NCI-H1436 treated with DMSO at 0.1 percent for 48 hours (cell line): Measurements from ENCODE around the gene FNDC5.
"Not testable (repeated sequence)": the region's sequence is repeated elsewhere in the genome, so short reads cannot be mapped to it uniquely, and the experiment has no call there.

Experiments used
- DNase-seq: peaks from one replicate; lab custom pipeline; 2025; lab: John Stamatoyannopoulos, UW

The FNDC5 gene

DNA sequence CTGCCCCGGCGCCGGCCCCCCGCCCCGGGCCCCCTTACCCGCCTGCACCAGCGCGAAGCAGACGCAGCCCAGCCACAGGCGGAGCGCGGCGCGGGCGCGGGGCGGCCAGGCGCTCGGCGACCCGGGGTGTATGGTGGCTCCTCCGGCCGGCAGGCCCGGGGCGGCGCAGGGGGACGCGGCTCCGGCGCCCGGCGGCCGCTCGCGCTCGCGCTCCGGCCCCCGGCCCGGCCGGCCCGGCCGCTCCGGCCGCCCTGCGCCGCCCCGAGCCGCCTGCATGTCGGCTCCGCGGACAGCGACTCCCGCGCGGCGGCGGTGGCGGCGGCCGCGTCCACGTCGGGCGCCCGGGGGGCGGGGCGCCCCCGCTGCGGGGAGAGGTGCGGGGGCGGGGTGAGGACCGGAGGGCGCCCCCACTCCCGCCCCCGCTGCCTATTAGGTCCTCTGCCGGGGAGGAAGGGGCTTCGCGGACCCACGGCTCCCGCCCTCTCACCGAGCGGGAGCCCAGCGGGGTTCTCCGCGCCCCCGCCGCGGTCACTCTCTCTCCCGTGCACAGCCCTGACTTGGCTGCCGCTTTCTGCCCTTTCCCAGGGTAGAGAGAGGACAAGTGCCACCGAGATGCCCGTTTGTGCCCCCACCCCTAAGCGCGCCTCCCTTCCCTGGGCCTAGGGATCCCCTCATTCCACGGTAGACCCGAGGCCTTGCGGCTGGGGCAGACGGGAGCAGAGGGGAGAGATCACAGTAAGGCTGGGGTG, at the start of gene FNDC5:
FNDC5 (minus strand) TSS at position 298 of the 749 bp plus-strand sequence.
- no peak for DNase-seq

DNA sequence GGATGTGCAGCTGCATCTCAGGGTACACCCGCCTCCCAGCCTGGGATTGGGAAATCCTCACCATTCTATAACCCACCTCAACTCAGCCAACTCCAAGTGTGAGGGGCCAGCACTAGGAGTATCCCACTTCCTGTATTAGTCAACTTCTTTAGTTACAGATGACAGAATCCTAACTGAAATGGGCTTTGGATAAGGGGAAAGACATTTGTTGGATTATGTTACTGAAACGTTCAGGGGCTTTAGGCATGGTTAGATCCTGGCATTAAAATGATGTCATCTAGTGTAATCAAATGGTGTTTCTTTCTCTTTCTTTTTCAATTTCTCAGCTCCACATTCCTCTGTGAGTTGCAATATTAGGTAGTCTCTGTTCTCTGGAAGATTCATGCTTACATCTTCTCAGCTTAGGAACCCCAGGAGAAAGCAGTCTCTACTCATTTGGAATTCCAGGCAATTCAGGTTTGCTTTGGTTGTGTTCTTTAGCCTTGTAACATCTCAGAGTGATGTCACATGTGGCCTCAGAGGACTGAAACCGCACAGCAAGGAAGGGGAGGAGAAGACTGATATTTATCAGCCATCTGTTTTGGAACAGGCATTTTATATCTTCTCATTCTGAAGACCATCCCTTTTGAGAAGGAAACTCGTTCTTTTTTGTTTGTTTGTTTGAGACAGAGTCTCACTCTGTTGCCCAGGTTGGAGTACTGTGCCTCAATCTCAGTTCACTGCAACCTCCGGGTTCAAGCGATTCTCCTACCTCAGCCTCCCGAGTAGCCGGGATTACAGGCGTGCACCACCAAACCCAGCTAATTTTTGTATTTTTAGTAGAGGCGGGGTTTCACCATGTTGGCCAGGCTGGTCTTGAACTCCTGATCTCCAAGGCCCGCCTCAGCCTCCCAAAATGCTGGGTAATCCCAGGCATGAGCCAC, 49.4 kb upstream of the FNDC5 start:
- DNase-seq: no peak

DNA sequence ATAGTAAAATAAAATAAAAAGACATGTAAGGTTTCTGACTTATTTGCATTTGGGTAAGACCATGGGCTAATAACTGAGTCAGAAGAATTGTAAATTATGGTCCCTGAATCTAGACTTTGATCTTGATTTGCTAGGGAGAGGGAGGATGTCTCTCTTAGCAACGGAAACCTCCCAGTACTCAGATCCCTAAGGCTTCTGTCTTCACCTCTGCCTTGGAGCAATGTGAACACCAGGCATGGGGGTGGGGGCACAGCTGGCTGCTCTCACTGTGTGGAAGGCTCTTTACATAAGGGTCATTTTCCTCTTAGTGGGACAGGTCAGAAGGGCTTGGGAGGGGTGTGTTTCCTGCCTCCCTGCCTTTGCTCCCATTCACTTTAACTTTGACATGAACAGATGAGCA, 47.5 kb upstream of the FNDC5 start:
- DNase-seq: no peak

DNA sequence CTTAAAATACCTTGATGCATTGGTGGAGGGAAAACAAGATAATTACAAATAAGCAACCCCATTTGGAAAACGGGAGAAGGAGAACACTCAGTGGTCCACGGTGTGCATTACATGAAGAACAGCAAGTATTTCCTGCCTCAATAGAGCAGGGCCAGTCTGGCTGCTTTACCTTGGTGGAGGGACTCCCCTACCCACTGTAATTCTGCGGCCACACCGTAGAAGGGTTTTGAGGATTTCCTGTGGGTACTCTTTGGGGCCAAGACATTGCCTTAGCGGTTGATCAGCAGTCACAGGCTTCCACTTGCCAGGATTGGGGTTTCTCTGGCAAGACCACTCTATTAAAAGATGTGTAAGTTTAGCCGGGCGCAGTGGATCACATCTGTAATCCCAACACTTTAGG, 46.8 kb upstream of the FNDC5 start:
- DNase-seq: no peak

DNA sequence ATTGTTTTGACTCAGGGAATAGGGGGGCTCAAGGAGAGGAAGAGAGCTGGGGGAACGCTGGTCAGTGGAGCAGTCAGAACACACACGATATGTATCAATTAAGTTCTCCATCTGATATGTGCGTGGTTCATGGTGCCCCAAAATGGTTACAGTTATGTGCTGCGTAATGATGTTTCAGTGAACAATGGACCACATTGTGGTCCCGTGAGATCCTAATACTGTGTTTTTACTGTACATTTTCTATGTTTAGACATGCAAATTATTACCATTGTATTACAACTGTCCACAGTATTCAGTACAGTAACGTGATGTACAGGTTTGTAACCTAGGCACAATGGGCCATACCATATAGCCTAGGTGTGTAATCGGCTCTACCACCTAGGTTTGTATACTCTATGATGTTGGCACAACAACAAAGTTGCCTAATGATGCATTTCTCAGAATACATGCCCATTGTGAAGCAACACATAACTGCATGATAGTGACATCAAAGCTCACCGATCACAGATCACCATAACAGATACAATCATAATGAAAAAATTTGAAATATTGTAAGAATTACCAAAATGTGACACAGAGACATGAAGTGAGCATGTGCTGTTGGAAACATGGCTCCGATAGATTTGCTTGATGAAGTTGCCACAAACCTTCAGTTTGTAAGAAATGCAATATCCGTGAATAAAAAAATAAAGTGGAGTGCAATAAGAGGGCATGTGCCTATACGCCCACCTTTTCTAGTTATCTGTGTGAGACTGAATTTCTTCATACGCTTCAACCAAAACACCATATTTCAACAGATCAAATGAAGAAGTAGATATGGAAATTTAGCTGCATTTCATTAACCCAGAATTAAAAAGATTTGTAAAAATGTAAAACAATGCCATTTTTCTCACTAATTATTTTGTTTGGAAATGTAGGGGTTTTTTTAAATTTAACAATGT, 45.3 kb upstream of the FNDC5 start:
- no peak for DNase-seq

DNA sequence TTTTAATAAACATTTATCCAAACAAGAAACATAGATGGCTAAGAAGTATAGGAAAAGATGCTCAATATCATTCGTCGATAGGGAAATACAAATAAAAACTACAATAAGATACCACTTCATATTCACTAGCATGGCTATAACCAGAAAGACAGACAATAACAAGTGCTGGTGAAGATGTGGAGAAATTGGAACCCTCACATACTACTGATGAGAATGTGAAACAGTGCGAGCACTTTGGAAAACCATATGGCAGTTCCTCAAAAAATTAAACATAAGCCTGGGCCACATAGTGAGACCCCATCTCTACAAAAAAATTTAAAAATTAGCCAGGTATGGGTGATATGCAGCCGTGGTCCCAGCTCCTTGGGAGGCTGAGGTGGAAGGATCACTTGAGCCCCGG, 39.6 kb upstream of the FNDC5 start:
- no peak for DNase-seq

DNA sequence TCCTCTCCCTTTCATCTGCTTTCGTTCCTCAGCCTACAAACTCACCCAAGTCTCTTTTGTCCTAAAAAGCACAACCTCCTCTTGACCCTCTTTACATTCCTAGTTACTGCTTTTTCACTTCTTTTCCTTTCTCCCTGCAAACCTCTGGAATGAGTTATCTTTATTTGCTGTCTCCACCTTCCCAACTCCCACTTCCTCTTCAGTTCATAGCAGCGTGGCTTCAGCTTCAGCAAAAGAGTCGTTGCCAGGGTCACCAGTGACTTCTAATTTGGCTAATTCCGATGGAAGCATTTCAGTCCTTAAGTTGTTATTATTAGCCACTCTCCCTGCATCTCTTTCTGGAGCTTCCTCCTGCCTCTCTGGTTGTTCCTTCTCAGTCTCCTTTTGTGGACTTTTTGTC, 36.7 kb upstream of the FNDC5 start:
- no peak for DNase-seq

DNA sequence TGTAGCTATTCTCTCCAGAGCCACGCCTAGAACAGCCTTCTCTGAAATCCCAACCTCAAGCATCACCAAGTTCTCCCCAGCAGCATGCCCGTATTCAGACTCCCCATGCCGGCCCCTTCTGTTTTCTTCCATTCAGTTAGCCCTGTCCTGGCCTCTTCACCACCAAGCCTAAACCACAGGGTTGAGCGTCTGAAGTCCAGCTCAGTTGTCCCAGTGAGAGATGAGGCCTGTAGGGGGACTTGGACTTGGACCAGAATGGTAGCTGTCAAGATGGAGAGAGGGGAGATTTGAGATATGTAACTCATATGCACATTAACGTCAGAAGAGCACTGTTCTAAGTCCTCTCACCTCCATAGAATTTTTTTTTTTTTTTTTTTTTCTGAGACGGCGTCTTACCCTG, 35.9 kb upstream of the FNDC5 start:
- DNase-seq: no peak

DNA sequence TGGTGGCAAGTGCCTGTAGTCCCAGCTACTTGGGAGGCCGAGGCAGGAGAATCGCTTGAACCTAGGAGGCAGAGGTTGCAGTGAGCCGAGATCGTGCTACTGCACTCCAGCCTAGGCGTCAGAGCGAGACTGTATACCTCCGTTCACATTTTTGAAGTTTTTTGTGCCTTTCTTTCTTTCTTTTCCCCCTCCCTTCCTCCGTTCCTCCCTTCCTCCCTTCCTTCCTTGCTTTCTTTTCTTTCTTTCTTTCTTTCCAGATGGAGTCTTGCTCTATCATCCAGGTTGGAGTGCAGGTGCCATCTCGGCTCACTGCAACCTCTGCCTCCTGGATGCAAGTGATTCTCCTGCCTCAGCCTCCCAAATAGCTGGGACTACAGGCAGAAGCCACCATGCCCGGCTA, 34.9 kb upstream of the FNDC5 start:
- DNase-seq: not testable (repeated sequence)

DNA sequence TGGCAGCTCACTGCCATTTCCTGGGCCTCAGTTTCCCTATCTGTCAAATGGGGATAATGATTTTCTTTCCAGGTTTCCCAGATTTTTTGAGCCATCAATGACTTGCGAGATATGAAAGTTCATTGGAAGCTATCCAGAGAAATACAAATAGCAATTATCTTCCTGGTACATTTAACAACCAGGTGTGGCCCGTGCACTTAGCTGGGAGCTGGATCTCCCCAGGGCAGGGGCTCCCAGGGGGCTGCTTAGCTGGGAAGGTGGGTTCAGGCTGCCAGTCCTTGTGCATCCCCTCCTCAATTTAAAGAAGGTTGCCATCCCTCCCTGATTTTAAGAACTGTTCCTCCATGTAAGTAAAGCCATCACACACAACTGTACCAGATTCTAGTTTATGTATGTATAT, 34.1 kb upstream of the FNDC5 start:
- DNase-seq: no peak

DNA sequence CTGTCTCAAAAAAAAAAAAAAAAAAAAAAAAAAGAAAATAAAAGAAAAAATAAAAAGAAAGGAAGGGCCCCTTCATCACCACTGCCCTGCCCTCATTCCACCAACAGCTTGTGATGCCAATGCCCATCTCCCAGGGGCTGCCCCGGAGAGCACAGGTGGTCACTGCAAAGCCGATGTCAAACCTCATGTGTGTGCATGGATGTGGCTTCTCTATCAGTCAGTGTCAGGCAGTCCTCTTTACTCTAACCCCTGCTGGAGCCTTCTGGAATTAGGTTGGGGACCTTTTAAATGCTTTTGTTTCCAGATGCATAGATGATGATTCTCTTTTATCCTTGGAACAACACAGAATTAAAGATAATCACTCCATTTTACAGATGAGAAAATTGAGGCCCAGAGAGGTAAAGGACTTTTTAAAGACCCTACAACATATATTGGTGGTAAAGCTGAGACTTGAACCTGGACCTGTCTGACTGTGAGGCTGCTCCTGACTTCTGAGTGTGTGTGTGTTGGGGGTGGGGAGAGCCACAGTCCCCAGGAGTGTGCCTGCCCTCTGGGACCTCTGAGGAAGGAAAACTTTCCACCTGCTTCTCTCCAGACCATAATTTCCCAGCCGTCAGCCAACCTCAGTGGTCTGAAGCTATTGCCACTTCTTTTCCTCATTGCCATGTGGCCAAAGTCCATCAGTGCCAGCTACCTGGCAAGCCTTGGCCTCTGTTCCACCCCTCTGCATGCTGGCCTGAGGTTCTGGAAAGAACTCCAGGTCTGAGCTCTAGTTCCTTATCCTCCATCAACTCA, 33.5 kb upstream of the FNDC5 start:
- DNase-seq: no peak

DNA sequence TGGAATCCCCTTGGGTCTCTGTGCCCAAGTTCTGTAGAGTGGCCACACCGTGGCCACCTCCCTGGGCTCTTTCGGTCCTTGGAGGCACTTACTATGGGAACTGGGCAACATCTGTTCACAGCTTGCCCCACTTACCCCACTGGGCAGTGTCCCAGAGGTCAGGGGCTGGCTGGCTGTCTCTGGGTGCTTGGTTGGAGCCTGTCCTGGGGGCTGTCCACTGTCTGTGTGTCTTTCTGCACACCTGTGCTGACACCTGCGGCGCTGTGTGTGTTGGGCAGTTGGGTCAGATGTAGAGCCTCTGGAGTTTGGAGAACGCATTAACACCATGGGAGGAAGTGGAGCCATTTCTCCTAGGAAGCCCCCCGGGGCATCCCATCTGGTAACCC, 31.8 kb upstream of the FNDC5 start:
- no peak for DNase-seq

DNA sequence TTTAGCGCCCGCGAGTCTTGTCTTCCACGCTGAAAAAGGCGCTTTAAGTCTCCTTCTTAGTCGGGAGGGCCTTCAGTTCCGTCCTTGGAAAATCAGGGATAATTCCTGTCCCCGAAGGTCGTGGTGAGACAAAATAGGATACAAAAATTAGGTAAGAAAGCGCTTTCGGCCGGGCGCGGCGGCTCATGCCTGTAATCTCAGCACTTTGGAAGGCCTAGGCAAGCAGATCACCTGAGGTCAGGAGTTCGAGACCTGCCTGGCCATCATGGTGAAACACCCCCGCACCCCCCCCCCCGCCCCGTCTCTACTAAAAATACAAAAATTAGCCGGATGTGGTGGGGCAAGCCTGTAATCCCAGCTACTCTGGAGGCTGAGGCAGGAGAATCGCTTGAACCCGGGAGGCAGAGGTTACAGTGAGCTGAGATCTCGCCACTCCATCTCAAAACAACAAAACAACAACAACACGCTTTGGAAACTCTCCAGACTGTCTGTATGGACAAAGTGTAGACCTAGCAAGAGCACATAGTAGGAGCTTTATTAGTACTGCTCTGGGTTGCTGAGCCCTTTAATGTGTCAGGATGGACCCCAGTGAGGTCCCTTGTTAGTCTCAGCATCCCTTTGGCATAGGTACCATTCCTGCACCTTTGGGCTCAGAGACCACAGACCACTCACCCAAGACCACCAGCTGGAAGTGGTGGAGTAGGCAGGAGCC, 31.3 kb upstream of the FNDC5 start:
- DNase-seq: no peak

DNA sequence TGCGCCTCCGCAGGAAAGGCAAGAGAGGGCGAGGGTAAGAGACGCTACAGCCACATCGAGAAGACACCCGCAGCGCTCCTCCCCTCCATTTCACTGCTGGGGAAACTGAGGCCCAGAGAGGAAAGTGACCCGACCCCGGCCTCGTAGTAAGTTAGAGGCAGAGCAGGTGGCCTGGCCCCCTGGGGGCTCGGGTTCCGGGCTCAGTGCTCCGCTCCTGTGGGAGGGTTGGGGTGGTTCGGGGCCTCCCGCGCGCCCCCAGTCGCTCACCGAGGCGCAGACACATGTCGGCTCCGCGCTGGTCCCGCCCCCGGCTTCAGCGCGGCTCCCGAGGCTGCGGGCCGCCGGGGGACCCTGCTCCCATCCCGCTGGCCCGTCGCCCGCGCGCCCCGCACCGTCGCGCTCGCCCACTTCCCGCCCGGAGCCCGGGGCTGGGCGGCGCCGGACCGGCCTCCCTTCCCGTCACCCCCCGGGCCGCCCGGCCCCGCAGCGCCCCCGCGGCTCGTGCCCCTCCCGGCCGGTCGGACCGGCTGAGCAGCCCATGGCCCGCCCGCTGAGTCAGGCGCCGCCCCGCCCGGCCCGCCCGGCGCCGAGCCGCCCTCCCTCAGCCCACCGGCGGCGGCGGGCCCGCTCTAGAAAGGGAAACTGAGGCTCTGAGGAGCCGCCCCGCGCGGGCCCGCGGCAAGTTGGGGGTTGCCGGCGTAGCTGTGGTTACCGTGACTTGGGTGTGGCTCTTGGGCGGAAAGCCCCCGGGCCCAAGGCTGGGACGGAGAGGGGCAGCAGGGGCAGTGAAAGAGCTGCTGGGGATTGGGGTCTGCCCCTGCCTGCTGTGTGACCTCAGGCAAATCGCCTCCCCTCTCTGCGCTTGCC, 30.5 kb upstream of the FNDC5 start, which contains the start of gene TMEM54:
TMEM54 (minus strand) TSS at position 434 of the 867 bp plus-strand sequence; CDS start at position 283, 151 bp downstream.
- DNase-seq: no peak

DNA sequence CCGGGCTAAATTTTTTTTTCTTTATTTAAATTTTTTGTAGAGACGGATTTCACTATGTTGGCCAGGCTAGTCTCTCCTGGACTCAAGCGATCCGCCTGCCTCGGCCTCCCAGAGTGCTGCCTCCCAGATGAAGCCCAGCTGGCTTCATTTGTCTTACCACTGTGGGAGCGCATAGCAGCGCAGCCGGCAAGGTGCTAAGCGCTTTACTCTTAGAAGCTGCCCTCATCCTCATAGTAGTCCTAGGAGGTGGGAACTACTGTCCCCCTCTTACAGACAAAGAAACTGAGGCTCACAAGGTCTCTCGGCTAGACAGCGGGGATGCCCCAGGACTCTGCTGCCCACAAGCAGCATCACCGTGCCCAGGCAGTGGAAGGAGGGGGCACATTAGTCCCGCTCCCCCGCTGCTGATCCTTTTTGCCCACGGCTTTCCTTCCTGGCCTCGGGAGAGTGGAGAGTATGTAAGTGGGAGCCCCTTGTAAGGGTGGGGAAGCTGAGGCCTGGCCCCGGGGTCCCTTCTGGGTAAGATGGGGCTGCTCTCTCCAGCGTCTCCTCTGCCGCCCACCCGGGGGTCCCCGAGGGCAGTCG, 29.8 kb upstream of the FNDC5 start:
- DNase-seq: no peak

DNA sequence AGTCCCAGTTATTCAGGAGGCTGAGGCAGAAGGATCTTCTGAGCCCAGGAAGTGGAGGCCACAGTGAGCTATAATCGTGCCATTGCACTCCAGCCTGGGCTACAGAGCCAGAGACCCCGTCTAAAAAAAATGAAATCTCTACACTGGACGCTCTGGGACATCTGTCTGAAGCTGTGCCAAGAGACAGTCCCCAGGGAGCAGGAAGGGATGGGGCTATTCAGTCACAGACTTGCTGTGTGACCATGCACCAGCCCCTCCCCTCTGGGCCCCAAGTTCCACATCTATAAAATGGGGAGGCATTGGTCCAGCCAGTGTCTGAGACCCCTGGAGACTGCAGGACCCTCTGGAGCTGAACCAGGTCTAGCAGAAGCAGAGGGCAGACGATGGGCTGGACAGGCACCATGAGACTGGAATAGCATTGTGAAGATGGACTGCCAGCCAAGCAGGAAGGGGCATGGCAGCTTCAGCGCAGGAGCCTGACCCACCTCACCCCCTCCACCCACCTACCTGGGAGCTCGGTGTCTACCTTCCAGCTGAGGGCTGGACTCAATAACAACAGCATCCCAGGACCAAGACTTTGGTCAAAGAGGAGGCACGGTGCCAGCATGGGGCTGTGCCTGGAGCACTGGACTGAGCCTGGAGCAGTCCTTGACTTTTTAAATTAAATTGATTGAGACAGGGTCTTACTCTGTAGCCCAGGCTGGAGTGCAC, 29.0 kb upstream of the FNDC5 start:
- DNase-seq: no peak

DNA sequence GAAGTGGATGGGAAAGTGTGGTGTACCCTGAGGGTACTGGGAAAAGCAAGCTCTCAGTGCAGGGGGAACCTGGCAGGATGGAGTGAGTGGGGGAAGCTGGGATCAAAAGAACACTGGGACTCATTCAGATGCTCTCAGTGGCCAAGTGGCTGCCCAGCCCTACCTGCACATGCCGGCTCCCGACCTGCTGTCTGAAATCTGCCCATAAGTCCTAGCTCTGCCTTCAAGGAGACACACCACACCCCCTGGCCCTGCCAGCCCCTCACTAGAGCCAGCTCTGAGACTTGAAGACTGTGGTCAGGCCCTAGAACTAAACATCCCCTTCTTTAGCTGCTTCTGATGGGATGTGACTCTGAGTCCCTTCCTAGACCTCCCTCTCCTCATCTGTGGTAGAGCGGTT, 28.2 kb upstream of the FNDC5 start:
- DNase-seq: no peak

DNA sequence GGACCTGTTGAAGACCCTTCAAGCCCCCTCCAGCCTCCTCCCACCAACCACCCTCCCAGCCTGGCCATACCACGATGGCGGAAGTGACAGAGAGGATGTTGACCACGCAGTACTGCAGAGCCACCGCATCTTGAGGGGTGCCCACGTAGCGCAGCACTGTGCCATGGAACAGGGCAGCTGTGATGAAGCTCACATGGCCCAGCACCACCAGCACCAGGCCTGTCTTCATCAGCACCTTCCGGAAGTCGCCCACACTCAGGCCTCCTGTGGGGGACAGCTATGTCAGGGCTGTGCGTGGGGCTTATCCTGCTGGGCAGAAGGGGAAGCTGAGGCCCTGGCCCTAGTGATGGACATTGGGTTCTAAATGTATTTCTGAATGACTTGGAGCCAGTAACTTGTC, 27.3 kb upstream of the FNDC5 start:
- no peak for DNase-seq
